Endothelial cell of umbilical vein (primary cell): ENCODE data around the gene CBX2. TPM values are rescaled to one million over a fixed set of nuclear protein-coding genes. Genes with fewer than 3 reads are reported as not detected.

Experiments
- BruUV-seq: library from RNA; stranded (reverse); fragments of 400-500 nt; replicated peaks from 2 replicates; lab custom pipeline; 2021; lab: Mats Ljungman, UMichigan
- CTCF ChIA-PET: fragments of 300-600, 350-600 bp; sonication (Branson Sonifier 250); formaldehyde crosslinking; loops from one replicate; lab custom pipeline; 2021; ENCODE audit warnings: antibody characterized with exemption, inconsistent platforms; lab: Charles Lee
- POLR2A ChIA-PET: fragments of 300-600, 350-600 bp; sonication (Branson Sonifier 250); formaldehyde crosslinking; loops from one replicate; lab custom pipeline; 2021; ENCODE audit warnings: antibody characterized with exemption, inconsistent platforms; lab: Charles Lee
- DNase-seq: peaks from one replicate; pipeline ENCODE4 v3.0.0-alpha.2; 2011; ENCODE audit warnings: low read depth, low spot score
- FAIRE-seq: peaks from 2 replicates; lab custom pipeline; 2011; peaks lifted over from hg19 to GRCh38; lab: Jason Lieb, UNC
- H2AFZ ChIP-seq: 2 replicates; pipeline ENCODE4 v1.6.0; 2012; ENCODE audit warnings: low read depth, low read length, control low read depth, inconsistent platforms
- H3K27ac ChIP-seq: 2 replicates; pipeline ENCODE4 v1.5.1; 2011; ENCODE audit warnings: low read depth, mild to moderate bottlenecking, control low read depth, low read length, moderate library complexity; ENCODE audit not compliant: insufficient read depth
- H3K27me3 ChIP-seq, 2 experiments: 2 replicates each; pipeline versions ENCODE4 v1.6.0 to v1.6.1; 2011; ENCODE audit warnings: low read length in 2 of 2, mixed read lengths in 1 of 2; ENCODE audit not compliant: control insufficient read depth in 2 of 2, insufficient read depth in 2 of 2
- H3K36me3 ChIP-seq, 2 experiments: 2 replicates in 1 of 2; 3 replicates in 1 of 2; pipeline ENCODE4 v1.5.1; 2011; ENCODE audit warnings: low read length in 2 of 2, mild to moderate bottlenecking in 1 of 2, moderate library complexity in 1 of 2; ENCODE audit not compliant: control insufficient read depth in 2 of 2, insufficient read depth in 2 of 2; ENCODE audit errors: extremely low read depth in 1 of 2
- H3K4me1 ChIP-seq: 3 replicates; pipeline ENCODE4 v1.5.1; 2011; ENCODE audit warnings: mild to moderate bottlenecking, low read length; ENCODE audit not compliant: control insufficient read depth, insufficient read depth; ENCODE audit errors: extremely low read depth
- H3K4me2 ChIP-seq: 2 replicates; pipeline ENCODE4 v1.6.1; 2011; ENCODE audit warnings: low read length, control low read depth, mixed read lengths; ENCODE audit not compliant: insufficient read depth
- H3K4me3 ChIP-seq, 3 experiments: fragments of 200-600 bp in 1 of 3; sonication (generic), shearing (Covaris generic) in 1 of 3; replicated peaks in 1 of 3; 2 replicates each; pipeline ENCODE4 v1.5.1; 2011 to 2016; ENCODE audit warnings: control low read depth in 3 of 3, low read length in 3 of 3, mild to moderate bottlenecking in 2 of 3, inconsistent platforms in 1 of 3, low read depth in 1 of 3, moderate library complexity in 1 of 3; ENCODE audit not compliant: insufficient read depth in 1 of 3
- H3K79me2 ChIP-seq: 2 replicates; pipeline ENCODE4 v1.6.0; 2012; ENCODE audit warnings: low read length, inconsistent platforms; ENCODE audit not compliant: control insufficient read depth, insufficient read depth
- H3K9ac ChIP-seq: replicated peaks from 2 replicates; pipeline ENCODE3; 2011; ENCODE audit warnings: low read length, control low read depth; ENCODE audit not compliant: insufficient read depth; ENCODE audit errors: extremely low read depth
- H3K9me1 ChIP-seq: replicated peaks from 3 replicates; pipeline ENCODE4 v1.6.0; 2011; ENCODE audit warnings: mild to moderate bottlenecking, low read length; ENCODE audit not compliant: control insufficient read depth, insufficient read depth; ENCODE audit errors: extremely low read depth
- H3K9me3 ChIP-seq: replicated peaks from 2 replicates; pipeline ENCODE4 v1.5.1; 2012; ENCODE audit warnings: low read length, inconsistent platforms; ENCODE audit not compliant: control insufficient read depth, insufficient read depth
- H4K20me1 ChIP-seq: replicated peaks from 2 replicates; pipeline ENCODE3; 2011; ENCODE audit warnings: mild to moderate bottlenecking, low read length; ENCODE audit not compliant: control insufficient read depth, insufficient read depth; ENCODE audit errors: extremely low read depth
- EZH2 ChIP-seq: IDR thresholded peaks from 2 replicates; pipeline ENCODE4 v1.6.1; 2012; ENCODE audit warnings: borderline replicate concordance, low read depth, mild to moderate bottlenecking, moderate library complexity, low read length, inconsistent platforms; ENCODE audit not compliant: severe bottlenecking
- FOS ChIP-seq: IDR thresholded peaks from 2 replicates; pipeline ENCODE4 v1.6.1; 2011; ENCODE audit warnings: mild to moderate bottlenecking, low read length, moderate library complexity, borderline replicate concordance; ENCODE audit not compliant: insufficient read depth
- GATA2 ChIP-seq: IDR thresholded peaks from 2 replicates; pipeline ENCODE4 v1.7.0; 2011; ENCODE audit warnings: low read depth, mild to moderate bottlenecking, moderate library complexity, mixed read lengths, low read length; ENCODE audit not compliant: insufficient read length, insufficient read depth
- JUN ChIP-seq: IDR thresholded peaks from 2 replicates; pipeline ENCODE4 v1.6.1; 2011; ENCODE audit warnings: borderline replicate concordance, low read depth; ENCODE audit not compliant: insufficient read length, insufficient read depth
- MAX ChIP-seq: IDR thresholded peaks from 2 replicates; pipeline ENCODE4 v1.6.1; 2011; ENCODE audit not compliant: insufficient read depth, insufficient read length
- MYC ChIP-seq: IDR thresholded peaks from one replicate; pipeline ENCODE4 v1.6.1; 2011; ENCODE audit warnings: mild to moderate bottlenecking, low read depth, low read length
- POLR2A ChIP-seq: IDR thresholded peaks from 2 replicates; pipeline ENCODE4 v1.6.1; 2012; ENCODE audit warnings: low read depth, mild to moderate bottlenecking, control low read depth, low read length
- POLR2AphosphoS5 ChIP-seq: IDR thresholded peaks from 2 replicates; pipeline ENCODE4 v1.6.1; 2012; ENCODE audit warnings: low read depth, mild to moderate bottlenecking, control low read depth, low read length, moderate library complexity; ENCODE audit not compliant: insufficient read depth
- dilution Hi-C: fragments of 300-500 bp; cut with MboI; formaldehyde crosslinking; loops from one replicate; pipeline ENCODE4 v1.15.0; 2019; ENCODE audit warnings: low sequenced_read_pairs; ENCODE audit not compliant: extremely low pct_ligation_motif_present
- intact Hi-C: fragments of 100-400 bp; cut with micrococcal nuclease; formaldehyde crosslinking; loops from one replicate; pipeline ENCODE4 v1.10.0; 2022
- polyA plus RNA-seq, 4 experiments: library from polyadenylated mRNA; depleted of rRNA in 3 of 4; stranded (reverse) in 3 of 4; unstranded in 1 of 4; fragments of >200 nt; gene quantifications; 2 replicates each; pipeline versions ENCODE4 v1.2.1 to v1.2.3, GENCODE V29; 2011 to 2012; ENCODE audit warnings: missing spikeins in 1 of 4
- total RNA-seq: library from RNA; stranded (reverse); gene quantifications from 2 replicates; pipeline ENCODE4 v1.2.3, GENCODE V29; 2021
- TF ChIP-seq, protein P1 (sequence below), 2 donors: IDR thresholded peaks; 1 replicate in 1 of 2; 2 replicates in 1 of 2; pipeline ENCODE4 v1.5.1; 2011; ENCODE audit warnings: low read length in 2 of 2, mild to moderate bottlenecking in 2 of 2, moderate library complexity in 2 of 2, control low read depth in 1 of 2, inconsistent platforms in 1 of 2, low read depth in 1 of 2; ENCODE audit not compliant: insufficient read depth in 1 of 2; ENCODE audit errors: extremely low read depth in 1 of 2

The CBX2 gene
- total and polyA plus RNA-seq, 2 donors (not counting 3 experiments of a cell fraction or from before 2014, with no cell fraction given), result 10.5 to 20.0 TPM

- peaks cover 40 to 57% of the 10 kb centered on the region in 2 experiments for H3K27me3 ChIP-seq
- no peak for FAIRE-seq
Observed at GRCh38 chr17:79788989-79789942, 11.3 kb downstream of the CBX2 start.

More at GRCh38 chr17:79788989-79789942, 11.3 kb downstream of the CBX2 start:
- intact Hi-C loops, result no loop called here
- Histone ChIP-seq H3K9me3 (no peaks in the 10 kb centered on the region), H3K36me3 (peaks cover 0 to 4% of the 10 kb centered on the region in 2 experiments), H3K27ac (no peak overlapping the region), H2AFZ (no peak overlapping the region), H3K4me1 (peaks cover 6% of the 10 kb centered on the region), H3K4me3 (no peak overlapping the region), H4K20me1 (no peaks in the 10 kb centered on the region), H3K9ac (no peak overlapping the region), H3K4me2 (no peak overlapping the region), H3K79me2 (no peaks in the 10 kb centered on the region), H3K9me1 (no peaks in the 10 kb centered on the region)
- DNase-seq, result no peak
- POLR2A ChIA-PET, result no interaction called here
- dilution Hi-C loops, result no loop called here
- TF ChIP-seq POLR2AphosphoS5, result no peak
- TF ChIP-seq MYC, result no peak
- TF ChIP-seq, protein P1, sequence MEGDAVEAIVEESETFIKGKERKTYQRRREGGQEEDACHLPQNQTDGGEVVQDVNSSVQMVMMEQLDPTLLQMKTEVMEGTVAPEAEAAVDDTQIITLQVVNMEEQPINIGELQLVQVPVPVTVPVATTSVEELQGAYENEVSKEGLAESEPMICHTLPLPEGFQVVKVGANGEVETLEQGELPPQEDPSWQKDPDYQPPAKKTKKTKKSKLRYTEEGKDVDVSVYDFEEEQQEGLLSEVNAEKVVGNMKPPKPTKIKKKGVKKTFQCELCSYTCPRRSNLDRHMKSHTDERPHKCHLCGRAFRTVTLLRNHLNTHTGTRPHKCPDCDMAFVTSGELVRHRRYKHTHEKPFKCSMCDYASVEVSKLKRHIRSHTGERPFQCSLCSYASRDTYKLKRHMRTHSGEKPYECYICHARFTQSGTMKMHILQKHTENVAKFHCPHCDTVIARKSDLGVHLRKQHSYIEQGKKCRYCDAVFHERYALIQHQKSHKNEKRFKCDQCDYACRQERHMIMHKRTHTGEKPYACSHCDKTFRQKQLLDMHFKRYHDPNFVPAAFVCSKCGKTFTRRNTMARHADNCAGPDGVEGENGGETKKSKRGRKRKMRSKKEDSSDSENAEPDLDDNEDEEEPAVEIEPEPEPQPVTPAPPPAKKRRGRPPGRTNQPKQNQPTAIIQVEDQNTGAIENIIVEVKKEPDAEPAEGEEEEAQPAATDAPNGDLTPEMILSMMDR (IDR thresholded peaks at IDR 0.05; ENCODE audit: extremely low read depth in 1 of 2, insufficient read depth in 1 of 2, low read depth in 1 of 2, low read length in 2 of 2), result no peak
- no peak for TF ChIP-seq GATA2
- TF ChIP-seq EZH2, result no peak
- TF ChIP-seq JUN, result no peak
- TF ChIP-seq MAX, result no peak
- TF ChIP-seq FOS, result no peak
- no peak for TF ChIP-seq POLR2A
- CTCF ChIA-PET, result interaction anchor here (0.8 to 3.5 kb wide), 33 partner anchors 8 to 335 kb away, joined by 3 to 20 read pairs (median 5); partner anchors contain the start of gene CBX4
- BruUV-seq, result no TSS peak
